Suprapubic skin (tissue), 4 donors: ENCODE measurements around the gene TSR3. TPM values are rescaled to one million over a fixed set of nuclear protein-coding genes. Genes with fewer than 3 reads are reported as not detected.

Source experiments
- DNase-seq, 2 donors: peaks; one replicate each; pipeline ENCODE4 v3.0.0-alpha.2; 2019; ENCODE audit warnings: low spot score in 2 of 2
- H3K27ac ChIP-seq: fragments of 200-600 bp; sonication (generic); one replicate; pipeline ENCODE4 v1.5.1; 2019
- H3K27me3 ChIP-seq: fragments of 200-600 bp; sonication (generic); one replicate; pipeline ENCODE4 v1.5.1; 2019
- H3K36me3 ChIP-seq: fragments of 200-600 bp; sonication (generic); one replicate; pipeline ENCODE4 v1.5.1; 2019
- H3K4me1 ChIP-seq: fragments of 200-600 bp; sonication (generic); one replicate; pipeline ENCODE4 v1.5.1; 2019
- H3K4me3 ChIP-seq: fragments of 200-600 bp; sonication (generic); one replicate; pipeline ENCODE4 v1.5.1; 2019; ENCODE audit warnings: mild to moderate bottlenecking
- H3K9me3 ChIP-seq: fragments of 200-600 bp; sonication (generic); one replicate; pipeline ENCODE4 v1.5.1; 2019
- CTCF ChIP-seq, 2 donors: fragments of 200-600 bp in 1 of 2; fragments of 450-650 bp in 1 of 2; sonication (generic) in 1 of 2; IDR thresholded peaks; one replicate each; pipeline ENCODE4 v1.5.1; 2016 to 2019; ENCODE audit warnings: antibody characterized with exemption in 2 of 2, mild to moderate bottlenecking in 1 of 2, moderate library complexity in 1 of 2
- EP300 ChIP-seq: sonication (generic); formaldehyde crosslinking; IDR thresholded peaks from one replicate; pipeline ENCODE4 v1.6.1; 2017; ENCODE audit warnings: antibody characterized with exemption
- POLR2A ChIP-seq, 2 donors: fragments of 450-650 bp; IDR thresholded peaks; one replicate each; pipeline ENCODE4 v1.6.1; 2017; ENCODE audit warnings: antibody characterized with exemption in 2 of 2, mild to moderate bottlenecking in 2 of 2, moderate library complexity in 2 of 2
- POLR2AphosphoS5 ChIP-seq, 3 donors: sonication (generic); formaldehyde crosslinking; IDR thresholded peaks; one replicate each; pipeline ENCODE4 v1.6.1; 2017; ENCODE audit warnings: antibody characterized with exemption in 3 of 3
- WGBS: methylation state at CpG from one replicate; pipeline ENCODE4 v1.1.5; 2018; 5-methylcytosine and 5-hydroxymethylcytosine counted together
- total RNA-seq, 4 donors: library from RNA; depleted of rRNA; stranded (reverse); fragments of >200 nt; gene quantifications; one replicate each; pipeline ENCODE4 v1.1.0, GENCODE V29; 2016

The TSR3 gene
- total RNA-seq, 4 donors from 2014 or later: 48.5 to 70.2 (median 62.1) TPM

GRCh38 chr16:1397779-1398178 lies 46.1 kb upstream of the TSR3 start:
- no peak overlapping the region for H3K27ac ChIP-seq
- peaks cover 95% of the 10 kb centered on the region for H3K36me3 ChIP-seq
- H3K9me3 ChIP-seq: no peaks in the 10 kb centered on the region
- no peak overlapping the region for H3K4me3 ChIP-seq
- H3K4me1 ChIP-seq: no peaks in the 10 kb centered on the region
- WGBS: 93% methylated on average over 20 of the region's 21 CpGs
- no peaks in the 10 kb centered on the region for H3K27me3 ChIP-seq
- DNase-seq: no peak
- TF ChIP-seq CTCF (IDR thresholded peaks at IDR 0.05) (no peak), POLR2AphosphoS5 (IDR thresholded peaks at IDR 0.05) (no peak), EP300 (no peak), POLR2A (IDR thresholded peaks at IDR 0.05) (no peak)

- Histone ChIP-seq H3K4me3 (no peak overlapping the region), H3K4me1 (no peaks in the 10 kb centered on the region), H3K36me3 (peaks cover 91% of the 10 kb centered on the region), H3K27me3 (no peaks in the 10 kb centered on the region), H3K27ac (no peak overlapping the region), H3K9me3 (no peaks in the 10 kb centered on the region)
- no peak for DNase-seq
- WGBS: 90% methylated on average over 13 of the region's 22 CpGs
- no peak for TF ChIP-seq POLR2AphosphoS5 (IDR thresholded peaks at IDR 0.05)
- TF ChIP-seq CTCF (IDR thresholded peaks at IDR 0.05): no peak
- TF ChIP-seq EP300: no peak
- TF ChIP-seq POLR2A (IDR thresholded peaks at IDR 0.05): no peak
Observed at GRCh38 chr16:1395444-1396031, 43.9 kb upstream of the TSR3 start.

DNA sequence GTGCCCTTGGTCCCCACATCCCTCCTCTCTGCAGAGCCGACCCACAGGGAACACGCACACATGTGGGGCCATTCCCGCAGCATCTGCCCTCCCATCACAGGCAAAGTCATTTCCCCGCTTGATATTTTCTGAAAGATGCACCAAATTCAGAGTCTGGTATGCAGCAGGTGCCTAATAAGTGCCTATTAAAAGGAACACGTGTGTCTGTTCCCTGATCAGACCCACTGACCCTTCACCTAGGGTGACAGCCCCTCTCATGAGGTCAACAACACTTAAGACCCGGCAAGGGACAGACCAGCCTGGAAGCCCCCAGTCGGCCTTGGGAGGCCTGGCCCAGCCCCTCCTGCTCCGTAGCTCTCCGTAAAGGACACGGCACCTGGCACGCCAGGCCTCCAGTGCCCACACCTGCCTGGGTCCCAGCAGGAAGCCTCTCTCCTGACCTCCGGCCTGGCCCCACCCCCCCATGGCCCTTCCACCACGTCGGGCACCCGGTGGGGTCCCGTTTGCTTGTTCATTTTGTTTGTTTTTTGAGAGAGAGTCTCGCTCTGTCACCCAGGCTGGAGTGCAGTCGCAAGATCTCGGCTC lies 42.8 kb upstream of the TSR3 start:
- TF ChIP-seq POLR2A (IDR thresholded peaks at IDR 0.05) (no peak), EP300 (no peak), POLR2AphosphoS5 (IDR thresholded peaks at IDR 0.05) (no peak), CTCF (IDR thresholded peaks at IDR 0.05) (no peak)
- Histone ChIP-seq H3K27ac (no peak overlapping the region), H3K9me3 (no peaks in the 10 kb centered on the region), H3K36me3 (peaks cover 92% of the 10 kb centered on the region), H3K4me3 (no peak overlapping the region), H3K4me1 (no peaks in the 10 kb centered on the region), H3K27me3 (no peaks in the 10 kb centered on the region)
- WGBS: 86% methylated on average over 14 of the region's 19 CpGs
- no peak for DNase-seq

GRCh38 chr16:1393613-1394176 lies 42.0 kb upstream of the TSR3 start:
- H3K36me3 ChIP-seq: peaks cover 92% of the 10 kb centered on the region

More at GRCh38 chr16:1393613-1394176, 42.0 kb upstream of the TSR3 start:
- Histone ChIP-seq H3K27me3 (no peaks in the 10 kb centered on the region), H3K9me3 (no peaks in the 10 kb centered on the region), H3K4me1 (no peaks in the 10 kb centered on the region), H3K4me3 (no peak overlapping the region), H3K27ac (no peak overlapping the region)
- WGBS: 95% methylated on average over 13 of the region's 21 CpGs
- no peak for TF ChIP-seq EP300
- no peak for TF ChIP-seq POLR2A (IDR thresholded peaks at IDR 0.05)
- TF ChIP-seq CTCF (IDR thresholded peaks at IDR 0.05): no peak
- TF ChIP-seq POLR2AphosphoS5 (IDR thresholded peaks at IDR 0.05): no peak
- DNase-seq: no peak
